IgD-negative memory B cell (primary cell): ENCODE results near the gene GPR107. TPM values are rescaled to one million over a fixed set of nuclear protein-coding genes. Genes with fewer than 3 reads are reported as not detected.
A peak's percentile ranks its signal among the peaks of the same experiment; 100 is the strongest.

Source experiments
- H3K27ac Mint-ChIP-seq, 3 donors: one replicate each; pipeline ENCODE4 v1.8.0; 2020 to 2022; ENCODE audit warnings: mild to moderate bottlenecking in 3 of 3, mixed read lengths in 3 of 3, moderate library complexity in 1 of 3
- H3K27me3 Mint-ChIP-seq: one replicate; pipeline ENCODE4 v1.8.0; 2021; ENCODE audit warnings: mixed read lengths
- H3K36me3 Mint-ChIP-seq: one replicate; pipeline ENCODE4 v1.8.0; 2020; ENCODE audit warnings: mild to moderate bottlenecking, mixed read lengths
- H3K4me1 Mint-ChIP-seq, 3 donors: one replicate each; pipeline ENCODE4 v1.8.0; 2020 to 2022; ENCODE audit warnings: mixed read lengths in 3 of 3, mild to moderate bottlenecking in 1 of 3
- H3K4me3 Mint-ChIP-seq, 4 donors: one replicate each; pipeline ENCODE4 v1.8.0; 2020 to 2022; ENCODE audit warnings: mild to moderate bottlenecking in 4 of 4, mixed read lengths in 4 of 4, moderate library complexity in 3 of 4
- H3K9me3 Mint-ChIP-seq, 3 donors: one replicate each; pipeline ENCODE4 v1.8.0; 2020 to 2021; ENCODE audit warnings: mixed read lengths in 3 of 3, mild to moderate bottlenecking in 1 of 3
- polyA plus RNA-seq: library from polyadenylated mRNA; unstranded; fragments of 300-500 nt; fragmentation: Illumina TruSeq; gene quantifications from one replicate; pipeline ENCODE4 v1.2.3, GENCODE V29; 2021

The GPR107 gene
- polyA plus RNA-seq, 1 donor from 2014 or later: 2.1 TPM

DNA sequence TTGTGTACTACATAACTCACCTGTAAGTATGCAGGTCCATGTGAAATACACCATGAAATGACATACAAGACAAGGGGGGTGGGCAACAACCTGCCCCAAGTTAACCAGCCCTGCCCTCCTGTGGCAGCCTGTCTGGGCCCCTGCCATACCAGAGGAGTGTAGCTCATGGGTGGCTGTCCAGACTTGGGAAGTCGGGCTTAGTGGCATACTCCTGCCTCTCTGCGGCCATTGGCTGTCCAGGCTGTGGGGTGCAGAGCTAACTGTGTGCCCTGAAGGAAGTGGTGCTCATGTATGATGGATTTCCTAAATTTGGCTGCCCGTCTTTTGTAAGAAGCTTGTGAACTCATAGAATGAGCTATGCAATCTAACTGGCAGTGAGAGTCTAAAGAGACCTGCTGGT lies 47.0 kb downstream of the GPR107 start:
- H3K27ac Mint-ChIP-seq: peak overlapping the region in 1 of 3 donors; percentile 72
- H3K36me3 Mint-ChIP-seq: no peaks in the 10 kb centered on the region
- no peaks in the 10 kb centered on the region for H3K9me3 Mint-ChIP-seq
- no peak overlapping the region for H3K4me3 Mint-ChIP-seq
- peaks cover 5 to 15% (median 7%) of the 10 kb centered on the region in 3 donors for H3K4me1 Mint-ChIP-seq
- no peaks in the 10 kb centered on the region for H3K27me3 Mint-ChIP-seq

DNA sequence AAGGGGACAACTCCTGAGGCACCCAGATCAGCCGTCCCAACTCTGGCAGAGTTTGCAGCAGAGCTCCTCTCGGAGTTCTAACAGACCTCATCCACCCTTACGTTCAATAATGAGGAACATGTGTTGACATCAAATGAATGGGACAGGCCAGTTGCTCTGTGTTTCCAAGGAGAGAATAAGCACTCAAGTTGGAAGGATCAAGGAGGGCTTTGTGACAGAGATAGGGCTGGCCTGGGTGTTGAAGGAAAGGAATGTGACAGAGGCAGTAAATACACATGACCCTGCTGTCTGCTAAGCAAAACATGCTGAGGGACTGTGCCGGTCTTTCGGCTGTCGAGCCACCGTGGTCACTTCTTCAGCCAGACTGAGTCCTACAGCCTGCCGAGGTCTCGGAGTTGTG lies 48.2 kb downstream of the GPR107 start:
- H3K4me1 Mint-ChIP-seq: peaks cover 5 to 7% (median 7%) of the 10 kb centered on the region in 3 donors
- H3K9me3 Mint-ChIP-seq: no peaks in the 10 kb centered on the region
- no peak overlapping the region for H3K27ac Mint-ChIP-seq
- H3K36me3 Mint-ChIP-seq: peaks cover 2% of the 10 kb centered on the region
- H3K27me3 Mint-ChIP-seq: no peaks in the 10 kb centered on the region
- H3K4me3 Mint-ChIP-seq: no peak overlapping the region

DNA sequence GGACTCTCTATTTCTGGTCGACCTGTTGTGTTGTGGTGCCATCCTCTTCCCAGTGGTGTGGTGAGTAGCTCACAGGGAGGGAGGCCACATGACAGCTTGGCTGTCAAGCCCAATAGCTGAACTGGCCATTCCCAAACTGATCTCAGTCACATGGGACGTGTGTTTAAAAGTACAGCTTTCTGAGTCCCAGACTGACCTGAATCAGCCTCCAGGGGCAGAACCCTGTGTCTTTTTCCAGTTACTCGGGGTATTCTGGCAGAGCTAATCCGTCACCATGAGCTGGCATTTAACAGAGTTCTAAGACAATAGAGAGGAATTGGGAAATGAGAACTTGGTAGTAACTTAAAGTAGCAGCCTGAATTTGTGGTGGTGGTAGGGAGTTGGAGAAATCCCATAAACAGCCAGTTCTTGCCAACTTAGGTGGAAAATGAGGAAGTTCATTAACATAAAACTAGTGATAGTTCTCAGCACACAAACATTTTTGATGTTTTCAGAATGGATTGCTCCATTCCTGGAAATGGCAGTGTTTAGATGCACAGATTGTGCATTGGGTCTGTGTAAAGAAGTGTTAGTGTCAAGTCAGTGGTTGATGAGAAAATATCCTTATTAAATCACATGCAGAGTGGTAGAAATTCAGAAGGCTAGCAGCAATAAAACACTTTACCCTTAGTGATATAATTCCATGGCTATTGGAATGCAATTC lies 50.9 kb downstream of the GPR107 start:
- peaks cover 0 to 10% (median 6%) of the 10 kb centered on the region in 3 donors for H3K4me1 Mint-ChIP-seq
- no peak overlapping the region for H3K4me3 Mint-ChIP-seq
- H3K36me3 Mint-ChIP-seq: peaks cover 3% of the 10 kb centered on the region
- no peak overlapping the region for H3K27ac Mint-ChIP-seq
- no peaks in the 10 kb centered on the region for H3K9me3 Mint-ChIP-seq
- H3K27me3 Mint-ChIP-seq: no peaks in the 10 kb centered on the region

DNA sequence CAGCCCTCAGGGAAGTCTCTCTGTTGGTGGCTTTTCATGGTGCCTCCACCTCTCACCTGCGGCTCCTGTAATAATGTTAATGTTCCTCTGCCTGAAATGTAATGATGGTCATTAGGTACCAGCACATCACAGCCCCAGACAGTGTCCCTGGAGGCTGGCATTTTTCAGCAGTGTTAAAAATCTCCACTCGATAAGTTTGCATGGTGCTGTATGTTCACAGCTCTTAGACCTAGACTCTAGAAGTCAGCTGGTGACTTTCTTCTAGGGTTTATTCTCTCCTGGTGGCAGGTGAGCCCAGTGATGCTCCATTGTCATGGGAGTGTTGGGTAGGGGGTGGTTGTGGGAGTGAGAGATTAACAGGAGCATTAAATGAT lies 53.1 kb downstream of the GPR107 start:
- peaks cover 3% of the 10 kb centered on the region for H3K36me3 Mint-ChIP-seq
- H3K27ac Mint-ChIP-seq: peak overlapping the region in 2 of 3 donors; percentile 60 to 71
- no peak overlapping the region for H3K4me3 Mint-ChIP-seq
- peaks cover 0 to 9% (median 5%) of the 10 kb centered on the region in 3 donors for H3K4me1 Mint-ChIP-seq
- H3K9me3 Mint-ChIP-seq: no peaks in the 10 kb centered on the region
- H3K27me3 Mint-ChIP-seq: no peaks in the 10 kb centered on the region

DNA sequence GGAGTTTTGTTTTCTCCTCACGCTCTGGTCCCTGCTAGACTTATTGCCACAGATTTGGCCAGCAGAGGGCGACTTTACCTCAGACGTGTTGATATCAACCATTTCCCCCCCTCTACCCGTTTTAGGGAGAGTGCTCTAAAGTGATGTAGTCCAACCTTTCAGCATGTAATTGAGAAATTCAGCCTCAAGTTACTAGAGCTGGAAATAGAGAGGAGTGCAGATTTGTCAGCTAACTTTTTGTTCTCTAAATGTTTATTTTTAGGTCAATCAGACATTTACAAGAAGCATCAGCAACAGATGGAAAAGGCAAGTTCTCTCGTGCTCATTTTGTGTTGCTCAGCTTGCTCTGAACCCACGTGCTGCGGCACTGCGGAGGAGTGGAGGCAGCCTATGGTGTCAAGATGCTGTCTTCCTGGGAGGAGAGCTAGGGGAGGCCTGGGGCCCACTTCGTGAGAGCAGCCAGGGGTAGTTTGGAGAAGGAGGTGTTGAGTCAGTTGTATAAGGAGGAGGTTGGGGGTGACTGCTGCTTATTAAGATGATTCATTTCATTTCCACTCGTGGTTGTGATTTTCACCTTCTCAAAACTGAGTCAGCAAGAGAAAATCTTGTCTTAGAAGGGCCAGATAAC lies 53.6 kb downstream of the GPR107 start:
- Mint-ChIP-seq H3K27me3 (no peaks in the 10 kb centered on the region), H3K9me3 (no peaks in the 10 kb centered on the region), H3K4me1 (peaks cover 0 to 9% (median 5%) of the 10 kb centered on the region in 3 donors), H3K4me3 (no peak overlapping the region), H3K27ac (peak overlapping the region in 2 of 3 donors; percentile 60 to 71), H3K36me3 (peaks cover 3% of the 10 kb centered on the region)

DNA sequence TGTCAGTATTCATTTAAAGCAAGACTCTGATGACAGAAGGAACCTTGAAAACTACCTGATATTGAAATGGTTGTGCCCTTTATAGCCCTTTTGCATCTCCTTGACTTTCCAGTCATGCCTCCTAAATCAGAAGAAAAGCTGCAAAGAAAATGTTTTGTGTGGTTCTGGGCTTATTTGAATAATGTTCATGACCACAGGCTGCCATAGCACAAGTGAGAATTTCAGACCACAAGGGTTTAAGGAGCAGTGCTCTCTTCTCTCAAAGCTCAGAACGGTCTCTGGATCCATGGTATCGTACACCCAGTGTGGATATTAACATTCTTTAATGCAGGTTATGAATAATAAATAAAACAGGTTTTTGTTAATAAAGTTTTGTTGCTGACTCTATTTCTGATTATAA lies 54.2 kb downstream of the GPR107 start:
- Mint-ChIP-seq H3K27me3 (no peaks in the 10 kb centered on the region), H3K36me3 (peaks cover 3% of the 10 kb centered on the region), H3K4me3 (no peak overlapping the region), H3K9me3 (no peaks in the 10 kb centered on the region), H3K27ac (peak overlapping the region in 1 of 3 donors; percentile 60), H3K4me1 (peaks cover 0 to 9% (median 5%) of the 10 kb centered on the region in 3 donors)

DNA sequence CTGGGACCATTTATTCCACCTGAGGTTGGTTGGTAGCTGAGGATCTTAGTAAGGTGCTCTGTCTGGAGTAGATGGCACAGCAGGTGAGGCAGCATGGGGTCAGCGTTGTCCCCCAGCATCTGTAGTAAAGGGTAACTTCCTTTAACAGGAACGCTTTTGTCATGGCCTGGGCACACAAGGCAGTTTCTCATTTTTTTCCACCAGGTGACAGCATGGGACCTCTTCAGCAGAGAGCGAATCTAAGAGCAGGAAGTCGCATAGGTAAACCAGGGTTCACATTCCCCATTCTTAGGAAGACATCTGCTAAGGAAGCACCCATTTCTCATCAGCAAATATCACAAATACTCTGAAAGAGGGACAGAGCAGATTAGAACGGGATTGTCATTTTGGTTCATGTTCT lies 56.5 kb downstream of the GPR107 start:
- H3K27me3 Mint-ChIP-seq: no peaks in the 10 kb centered on the region

DNA sequence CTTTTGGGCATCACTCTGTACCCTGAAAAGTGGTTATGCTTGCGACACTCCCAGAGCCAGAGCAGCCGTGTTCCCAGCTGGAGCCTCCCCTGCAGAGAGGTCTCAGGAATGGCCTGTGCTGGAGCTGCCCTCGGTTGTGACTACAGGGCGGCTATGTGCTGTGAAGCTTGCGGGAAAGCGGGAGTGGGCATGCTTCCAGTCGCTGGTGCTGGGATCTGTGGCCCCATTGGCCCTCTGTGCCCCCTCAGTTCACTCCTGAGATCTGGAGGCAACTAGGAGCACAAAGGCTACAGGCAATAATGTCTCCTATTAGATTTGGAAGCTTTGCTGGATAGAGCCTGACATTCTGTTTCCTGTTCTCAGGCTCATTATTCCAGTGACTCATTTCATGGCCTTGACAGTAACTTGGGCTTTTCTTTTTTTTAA lies 56.9 kb downstream of the GPR107 start:
- Mint-ChIP-seq H3K4me3 (no peak overlapping the region), H3K4me1 (peaks cover 0 to 7% (median 5%) of the 10 kb centered on the region in 3 donors), H3K27me3 (no peaks in the 10 kb centered on the region), H3K36me3 (peaks cover 3% of the 10 kb centered on the region), H3K9me3 (no peaks in the 10 kb centered on the region), H3K27ac (no peak overlapping the region)

More for the DNA sequence above, 56.5 kb downstream of the GPR107 start:
- Mint-ChIP-seq H3K4me3 (no peak overlapping the region), H3K27ac (no peak overlapping the region), H3K9me3 (no peaks in the 10 kb centered on the region), H3K4me1 (peaks cover 0 to 7% (median 5%) of the 10 kb centered on the region in 3 donors), H3K36me3 (peaks cover 3% of the 10 kb centered on the region)

DNA sequence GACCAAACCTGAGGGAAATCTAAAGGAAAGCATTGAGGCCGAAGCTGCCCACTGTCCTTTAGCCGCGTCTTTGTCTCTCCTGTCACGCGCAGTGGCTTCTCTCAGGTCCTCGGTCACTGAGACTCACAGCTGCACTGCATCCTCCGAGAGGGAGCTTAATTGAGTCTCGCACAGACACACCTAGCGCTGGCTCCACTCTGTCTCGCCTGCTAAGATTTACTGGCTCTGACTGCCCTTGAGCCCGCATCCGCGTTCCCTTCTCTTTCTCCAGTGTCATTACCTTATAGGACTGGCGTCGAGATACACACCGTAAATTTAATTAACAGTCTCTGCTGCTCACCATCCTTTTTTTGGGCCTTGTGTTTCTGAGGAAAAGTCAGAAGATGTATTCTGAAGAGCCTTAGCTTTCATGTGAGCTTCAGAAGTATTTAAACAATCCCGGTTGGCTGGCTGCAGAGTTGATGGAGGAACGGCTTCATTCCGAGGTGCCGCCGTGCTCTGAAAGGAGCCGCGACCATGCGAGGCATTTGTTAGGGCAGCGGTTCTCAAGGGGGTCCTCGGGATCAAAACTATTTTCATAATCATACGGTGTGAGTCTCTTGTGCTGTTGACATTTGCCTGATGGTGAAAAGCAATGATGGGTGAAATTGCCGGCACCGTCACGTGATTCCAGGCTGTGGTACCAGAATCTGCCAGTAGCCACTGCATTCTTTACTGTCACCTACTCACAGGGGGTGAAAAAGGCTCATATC lies 58.3 kb downstream of the GPR107 start:
- no peak overlapping the region for H3K4me3 Mint-ChIP-seq
- peaks cover 2% of the 10 kb centered on the region for H3K36me3 Mint-ChIP-seq
- H3K9me3 Mint-ChIP-seq: no peaks in the 10 kb centered on the region
- H3K4me1 Mint-ChIP-seq: peaks cover 0 to 8% (median 5%) of the 10 kb centered on the region in 3 donors
- H3K27ac Mint-ChIP-seq: peak overlapping the region in 1 of 3 donors; percentile 19
- no peaks in the 10 kb centered on the region for H3K27me3 Mint-ChIP-seq

DNA sequence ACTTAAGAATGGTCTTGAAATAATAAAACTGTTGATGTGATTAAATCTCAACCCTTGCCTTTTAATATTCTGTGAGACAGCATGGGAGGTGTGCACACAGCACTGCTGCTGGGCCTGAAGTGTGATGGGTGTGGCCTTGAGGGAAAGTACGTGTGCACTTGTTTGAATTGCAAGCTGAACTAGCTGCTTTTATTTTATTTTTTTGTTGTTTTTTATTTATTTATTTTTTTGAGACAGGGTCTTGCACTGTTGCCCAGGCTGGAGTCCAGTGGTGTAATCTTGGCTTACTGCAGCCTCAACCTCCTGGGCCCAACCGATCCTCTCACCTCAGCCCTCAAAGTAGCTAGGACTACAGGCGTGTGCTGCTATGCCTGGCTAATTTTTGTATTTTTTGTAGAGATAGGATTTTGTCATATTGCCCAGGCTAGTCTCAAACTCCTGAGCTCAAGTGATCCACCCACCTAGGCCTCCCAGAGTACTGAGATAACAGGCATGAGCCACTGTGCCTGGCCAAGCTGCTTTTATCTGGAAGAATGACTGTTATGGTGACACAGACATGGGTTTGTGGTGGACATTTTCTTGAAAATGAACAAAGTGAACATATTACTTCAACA lies 58.9 kb downstream of the GPR107 start:
- no peak overlapping the region for H3K4me3 Mint-ChIP-seq
- no peaks in the 10 kb centered on the region for H3K27me3 Mint-ChIP-seq
- peaks cover 0 to 2% (median 1%) of the 10 kb centered on the region in 3 donors for H3K4me1 Mint-ChIP-seq
- H3K9me3 Mint-ChIP-seq: no peaks in the 10 kb centered on the region
- no peak overlapping the region for H3K27ac Mint-ChIP-seq
- H3K36me3 Mint-ChIP-seq: peaks cover 1% of the 10 kb centered on the region

DNA sequence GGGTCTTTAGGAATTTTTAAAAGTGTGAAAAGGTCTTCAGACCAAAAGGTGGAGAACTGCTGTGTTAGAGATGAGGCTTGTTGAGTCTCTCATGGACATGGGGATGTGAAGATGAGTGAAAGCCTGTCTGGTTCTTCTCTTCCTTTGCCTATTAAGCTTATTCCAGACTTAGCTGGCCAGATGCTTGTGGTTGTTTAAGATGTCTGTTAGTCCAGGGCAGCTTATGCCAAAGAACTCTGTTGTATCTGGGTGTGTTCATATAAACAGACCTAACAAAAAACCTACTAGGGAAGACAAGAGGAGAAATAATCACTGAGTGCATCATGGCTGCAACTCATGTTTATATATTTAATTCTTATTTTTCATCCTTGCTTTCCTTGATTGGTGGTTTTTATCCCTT lies 61.0 kb downstream of the GPR107 start:
- no peaks in the 10 kb centered on the region for H3K27me3 Mint-ChIP-seq
- H3K4me3 Mint-ChIP-seq: no peak overlapping the region
- no peak overlapping the region for H3K27ac Mint-ChIP-seq
- H3K9me3 Mint-ChIP-seq: no peaks in the 10 kb centered on the region
- H3K4me1 Mint-ChIP-seq: peaks cover 0 to 1% (median 1%) of the 10 kb centered on the region in 3 donors
- peaks cover 1% of the 10 kb centered on the region for H3K36me3 Mint-ChIP-seq

DNA sequence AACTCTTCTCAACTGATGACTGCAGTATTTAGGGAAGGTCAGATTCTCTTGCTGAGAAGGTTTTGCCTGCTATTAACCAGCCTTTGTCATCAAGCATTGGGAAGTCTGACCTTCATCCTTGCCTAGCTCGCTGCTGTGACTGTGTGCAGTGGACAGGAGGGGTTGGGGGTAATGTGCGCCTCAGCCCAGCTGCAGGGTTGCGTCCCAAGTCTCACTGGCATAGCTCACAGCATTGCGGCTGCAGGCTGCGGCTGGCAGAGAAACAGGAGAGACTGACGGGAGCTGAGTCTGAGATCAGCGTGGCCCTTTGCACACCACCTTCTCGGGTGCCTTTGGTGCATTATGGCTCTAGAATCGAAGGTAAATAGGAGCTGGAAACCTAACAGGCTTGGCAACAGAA lies 62.6 kb downstream of the GPR107 start:
- Mint-ChIP-seq H3K27ac (no peak overlapping the region), H3K4me1 (peaks cover 0 to 1% (median 0%) of the 10 kb centered on the region in 3 donors), H3K27me3 (no peaks in the 10 kb centered on the region), H3K9me3 (no peaks in the 10 kb centered on the region), H3K36me3 (peaks cover 3% of the 10 kb centered on the region), H3K4me3 (no peak overlapping the region)

DNA sequence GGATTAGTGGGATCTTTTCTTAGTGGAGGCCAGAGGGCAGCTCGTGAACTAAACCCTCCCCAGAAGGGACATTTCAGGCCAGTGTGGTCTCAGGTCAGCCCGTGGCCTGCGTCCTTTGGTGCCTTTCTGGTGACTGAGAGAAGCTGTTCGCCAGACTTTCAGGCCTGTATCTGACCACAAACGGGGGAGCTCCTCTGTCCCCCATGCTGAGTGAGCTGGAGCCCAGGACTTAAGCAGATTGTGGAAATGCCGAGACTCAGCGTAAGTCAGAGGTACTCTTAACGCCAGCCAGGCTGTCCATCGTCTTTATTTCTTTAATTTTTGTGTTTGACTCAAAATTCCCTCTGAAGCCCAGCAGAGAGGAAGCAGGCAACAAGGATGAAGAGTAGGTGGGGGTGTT lies 63.7 kb downstream of the GPR107 start:
- peaks cover 8% of the 10 kb centered on the region for H3K36me3 Mint-ChIP-seq
- no peaks in the 10 kb centered on the region for H3K27me3 Mint-ChIP-seq
- H3K27ac Mint-ChIP-seq: no peak overlapping the region
- H3K4me1 Mint-ChIP-seq: peaks cover 0 to 2% (median under 1%) of the 10 kb centered on the region in 3 donors
- no peak overlapping the region for H3K4me3 Mint-ChIP-seq
- H3K9me3 Mint-ChIP-seq: no peaks in the 10 kb centered on the region

DNA sequence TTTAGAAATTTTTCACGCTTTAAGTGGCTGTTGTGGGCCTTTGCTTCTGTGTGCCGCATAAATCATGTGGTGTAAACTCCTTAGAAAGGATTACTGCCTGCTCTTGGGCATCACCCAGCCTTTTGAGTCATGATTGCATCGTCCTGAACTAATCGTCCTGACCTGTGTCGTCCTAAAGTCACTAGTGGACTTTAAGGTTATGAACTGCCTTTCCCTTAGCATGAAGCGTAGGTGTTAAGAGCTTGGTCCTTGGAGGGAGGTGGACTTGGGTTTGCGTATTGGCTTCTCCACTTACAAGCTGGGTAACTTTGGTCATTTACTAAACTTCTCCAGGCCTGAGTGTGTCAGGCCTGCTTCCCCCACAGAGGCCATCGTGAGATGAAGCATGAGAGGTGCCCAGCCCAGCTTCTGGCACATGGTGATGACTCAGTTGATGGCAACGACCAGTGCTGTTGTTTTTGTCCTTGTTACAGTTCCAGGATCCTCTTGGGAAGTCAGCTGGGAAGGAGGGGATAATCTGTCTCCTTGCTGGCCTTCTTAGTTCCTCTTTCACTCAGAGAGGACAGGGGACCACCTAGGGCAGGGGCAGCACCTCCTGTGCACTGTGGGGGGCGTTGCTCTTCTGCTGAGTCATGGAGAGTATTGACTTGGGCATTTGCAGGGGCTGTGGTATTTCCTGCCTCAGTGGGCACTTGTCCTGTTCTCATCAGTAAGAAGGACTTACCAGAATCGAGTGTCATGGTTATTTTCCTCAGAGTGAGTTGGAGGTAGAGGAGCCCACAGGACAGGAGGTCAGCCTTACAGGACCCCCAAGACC lies 64.3 kb downstream of the GPR107 start:
- Mint-ChIP-seq H3K4me1 (peaks cover 0 to 4% (median 4%) of the 10 kb centered on the region in 3 donors), H3K27ac (peak overlapping the region in 1 of 3 donors; percentile 46), H3K4me3 (no peak overlapping the region), H3K36me3 (peaks cover 8% of the 10 kb centered on the region), H3K9me3 (no peaks in the 10 kb centered on the region), H3K27me3 (no peaks in the 10 kb centered on the region)
